GM23248 (cell line): ENCODE data around the gene DRC3.

Experiments used
- EZH2 ChIP-seq: fragments of 200-600 bp; sonication (generic); IDR thresholded peaks from 2 replicates; pipeline ENCODE4 v1.6.1; 2018; ENCODE audit warnings: antibody characterized with exemption, mild to moderate bottlenecking; ENCODE audit not compliant: insufficient read depth, poor library complexity, severe bottlenecking
- EZH2phosphoT487 ChIP-seq: fragments of 200-600 bp; sonication (generic); IDR thresholded peaks from 2 replicates; pipeline ENCODE4 v1.6.1; 2018; ENCODE audit warnings: antibody characterized with exemption, moderate library complexity, mild to moderate bottlenecking, low read depth; ENCODE audit not compliant: insufficient read depth

DNA sequence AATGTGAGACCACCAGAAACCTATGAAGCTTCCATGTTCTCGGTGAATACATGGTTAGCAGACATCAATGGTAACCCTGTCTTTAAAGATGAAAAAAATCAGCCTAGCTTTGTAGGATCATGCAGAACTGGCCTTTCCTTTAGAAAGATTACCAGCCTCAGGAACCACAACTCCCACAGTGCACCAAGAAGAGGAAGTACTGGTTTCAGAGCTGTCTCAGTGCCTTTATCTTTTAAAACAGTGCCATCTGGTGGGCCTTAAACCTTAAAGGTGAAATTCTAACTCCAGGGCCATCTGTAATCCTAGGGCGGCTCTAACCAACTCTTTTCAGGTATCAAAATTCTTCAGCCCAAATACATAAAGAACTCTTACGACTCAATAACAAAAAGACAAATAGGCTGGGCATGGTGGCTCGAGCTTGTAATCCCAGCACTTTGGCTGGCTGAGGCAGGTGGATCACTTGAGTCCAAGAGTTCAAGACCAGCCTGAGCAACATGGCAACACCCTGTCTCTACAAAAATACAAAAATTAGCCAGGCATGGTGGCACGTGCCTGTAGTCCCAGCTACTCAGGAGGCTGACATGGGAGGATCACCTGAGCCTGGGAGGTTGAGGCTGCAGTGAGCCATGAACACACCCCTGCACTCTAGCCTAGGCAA, 60.9 kb downstream of the DRC3 start:
- TF ChIP-seq EZH2 (no peak), EZH2phosphoT487 (no peak)
